Caco-2 (cell line): Measurements from ENCODE around the gene LGALS3BP. TPM values are rescaled to one million over a fixed set of nuclear protein-coding genes. Genes with fewer than 3 reads are reported as not detected.

ENCODE experiments used
- BruUV-seq: library from RNA; stranded (reverse); fragments of 400-500 nt; replicated peaks from 2 replicates; lab custom pipeline; 2021; lab: Mats Ljungman, UMichigan
- CTCF ChIA-PET: fragments of 300-600 bp; sonication (Branson Sonifier 250); formaldehyde crosslinking; loops from one replicate; lab custom pipeline; 2022; ENCODE audit warnings: antibody characterized with exemption; lab: Charles Lee
- POLR2A ChIA-PET: fragments of 300-600 bp; sonication (Branson Sonifier 250); formaldehyde crosslinking; loops from one replicate; lab custom pipeline; 2022; ENCODE audit warnings: antibody characterized with exemption; lab: Charles Lee
- DNase-seq, 2 experiments: peaks; one replicate each; pipeline versions ENCODE4 v3.0.0 to v3.0.0-alpha.2; 2020 to 2022
- H3K27me3 ChIP-seq: replicated peaks from 2 replicates; pipeline ENCODE4 v1.6.0; 2011; ENCODE audit warnings: low read length; ENCODE audit not compliant: control insufficient read depth, insufficient read depth
- H3K36me3 ChIP-seq: 2 replicates; pipeline ENCODE4 v1.5.1; 2011; ENCODE audit warnings: low read length; ENCODE audit not compliant: control insufficient read depth, insufficient read depth
- H3K4me1 ChIP-seq: fragments of 250-450 bp; sonication (Bioruptor Pico); 2 replicates; pipeline ENCODE4 v1.5.1; 2020; ENCODE audit warnings: mild to moderate bottlenecking
- H3K4me3 ChIP-seq: 2 replicates; pipeline ENCODE4 v1.5.1; 2011; ENCODE audit warnings: low read depth, mild to moderate bottlenecking, control low read depth, low read length
- H3K9me3 ChIP-seq: fragments of 250-450 bp; sonication (Bioruptor Pico); 2 replicates; pipeline ENCODE4 v1.5.1; 2020; ENCODE audit warnings: mild to moderate bottlenecking, moderate library complexity
- H3K27ac Mint-ChIP-seq: one replicate; pipeline ENCODE4 v1.8.0; 2022; ENCODE audit warnings: mixed read lengths; ENCODE audit not compliant: unreplicated experiment
- H3K27me3 Mint-ChIP-seq: one replicate; pipeline ENCODE4 v1.8.0; 2022; ENCODE audit warnings: mixed read lengths; ENCODE audit not compliant: insufficient read depth, unreplicated experiment
- H3K36me3 Mint-ChIP-seq: one replicate; pipeline ENCODE4 v1.8.0; 2022; ENCODE audit warnings: mild to moderate bottlenecking, mixed read lengths; ENCODE audit not compliant: insufficient read depth, unreplicated experiment
- H3K4me1 Mint-ChIP-seq: one replicate; pipeline ENCODE4 v1.8.0; 2022; ENCODE audit warnings: low read depth, mixed read lengths; ENCODE audit not compliant: unreplicated experiment
- H3K4me3 Mint-ChIP-seq: one replicate; pipeline ENCODE4 v1.8.0; 2022; ENCODE audit warnings: mild to moderate bottlenecking, moderate library complexity, mixed read lengths; ENCODE audit not compliant: unreplicated experiment
- H3K9me3 Mint-ChIP-seq: one replicate; pipeline ENCODE4 v1.8.0; 2022; ENCODE audit warnings: mixed read lengths; ENCODE audit not compliant: unreplicated experiment
- intact Hi-C: fragments of 100-400 bp; cut with micrococcal nuclease; formaldehyde crosslinking; loops from one replicate; pipeline ENCODE4 v1.10.0; 2022; ENCODE audit not compliant: unreplicated experiment
- total RNA-seq: library from RNA; stranded (reverse); gene quantifications from 2 replicates; pipeline ENCODE4 v1.2.3, GENCODE V29; 2022
- TF ChIP-seq, protein P1 (sequence below), 2 experiments: fragments of 200-600 bp in 1 of 2; IDR thresholded peaks; 1 replicate in 1 of 2; 2 replicates in 1 of 2; pipeline versions ENCODE4 v1.5.1 to v1.8.0; 2011 to 2022; ENCODE audit warnings: antibody characterized with exemption in 1 of 2, control low read depth in 1 of 2, inconsistent platforms in 1 of 2, low read depth in 1 of 2, low read length in 1 of 2, mild to moderate bottlenecking in 1 of 2, moderate library complexity in 1 of 2; ENCODE audit not compliant: insufficient read depth in 1 of 2, severe bottlenecking in 1 of 2, unreplicated experiment in 1 of 2

Gene LGALS3BP
- total RNA-seq, 1 experiment from 2014 or later = 65.4 TPM

DNA sequence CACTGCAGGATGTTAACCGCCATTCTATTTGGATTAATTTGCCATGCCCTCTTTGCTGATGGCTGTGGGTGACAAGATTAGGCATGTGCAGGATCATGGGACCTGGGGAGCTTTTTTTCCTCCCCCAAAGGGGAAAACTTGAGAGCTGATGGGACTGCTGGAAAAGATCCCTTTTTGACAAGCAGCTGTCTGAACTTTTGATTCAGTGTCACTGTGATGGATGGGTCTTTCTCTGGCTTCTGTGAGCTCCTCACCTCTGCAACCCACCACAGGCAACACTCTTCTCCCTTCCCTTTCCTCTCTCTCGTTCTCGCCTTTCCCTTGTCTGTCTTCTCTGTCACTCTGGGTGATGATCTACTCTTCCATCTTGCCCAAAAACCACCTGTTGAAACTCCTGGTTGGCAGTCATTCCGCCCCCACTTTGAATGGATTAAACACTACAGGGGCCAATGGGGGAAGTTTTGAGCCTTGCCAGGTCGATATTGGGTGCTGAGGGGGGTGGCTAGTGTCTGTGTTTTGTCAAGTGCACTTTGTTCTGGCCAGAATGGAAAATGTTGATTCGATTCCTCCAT, 32.9 kb upstream of the LGALS3BP start:
- H3K9me3 Mint-ChIP-seq = peaks cover 25% of the 10 kb centered on the region
- POLR2A ChIA-PET = no interaction called here
- H3K27me3 Mint-ChIP-seq = no peaks in the 10 kb centered on the region
- no peak overlapping the region for H3K4me3 Mint-ChIP-seq
- no peak for DNase-seq
- CTCF ChIA-PET = no interaction called here
- peaks cover 35% of the 10 kb centered on the region for H3K4me1 Mint-ChIP-seq
- H3K9me3 ChIP-seq = peaks cover 19% of the 10 kb centered on the region
- TF ChIP-seq, protein P1, sequence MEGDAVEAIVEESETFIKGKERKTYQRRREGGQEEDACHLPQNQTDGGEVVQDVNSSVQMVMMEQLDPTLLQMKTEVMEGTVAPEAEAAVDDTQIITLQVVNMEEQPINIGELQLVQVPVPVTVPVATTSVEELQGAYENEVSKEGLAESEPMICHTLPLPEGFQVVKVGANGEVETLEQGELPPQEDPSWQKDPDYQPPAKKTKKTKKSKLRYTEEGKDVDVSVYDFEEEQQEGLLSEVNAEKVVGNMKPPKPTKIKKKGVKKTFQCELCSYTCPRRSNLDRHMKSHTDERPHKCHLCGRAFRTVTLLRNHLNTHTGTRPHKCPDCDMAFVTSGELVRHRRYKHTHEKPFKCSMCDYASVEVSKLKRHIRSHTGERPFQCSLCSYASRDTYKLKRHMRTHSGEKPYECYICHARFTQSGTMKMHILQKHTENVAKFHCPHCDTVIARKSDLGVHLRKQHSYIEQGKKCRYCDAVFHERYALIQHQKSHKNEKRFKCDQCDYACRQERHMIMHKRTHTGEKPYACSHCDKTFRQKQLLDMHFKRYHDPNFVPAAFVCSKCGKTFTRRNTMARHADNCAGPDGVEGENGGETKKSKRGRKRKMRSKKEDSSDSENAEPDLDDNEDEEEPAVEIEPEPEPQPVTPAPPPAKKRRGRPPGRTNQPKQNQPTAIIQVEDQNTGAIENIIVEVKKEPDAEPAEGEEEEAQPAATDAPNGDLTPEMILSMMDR (IDR thresholded peaks at IDR 0.05; ENCODE audit: insufficient read depth in 1 of 2, low read depth in 1 of 2, low read length in 1 of 2, severe bottlenecking in 1 of 2, unreplicated experiment in 1 of 2) = no peak
- intact Hi-C loops = no loop called here
- H3K4me3 ChIP-seq = no peak overlapping the region
- peaks cover 13% of the 10 kb centered on the region for H3K36me3 Mint-ChIP-seq
- no TSS peak for BruUV-seq
- peaks cover 4% of the 10 kb centered on the region; the same call in 1 of the 2 replicates for H3K36me3 ChIP-seq
- H3K27ac Mint-ChIP-seq = no peak overlapping the region
- H3K4me1 ChIP-seq = peaks cover 46% of the 10 kb centered on the region
- H3K27me3 ChIP-seq = no peaks in the 10 kb centered on the region

DNA sequence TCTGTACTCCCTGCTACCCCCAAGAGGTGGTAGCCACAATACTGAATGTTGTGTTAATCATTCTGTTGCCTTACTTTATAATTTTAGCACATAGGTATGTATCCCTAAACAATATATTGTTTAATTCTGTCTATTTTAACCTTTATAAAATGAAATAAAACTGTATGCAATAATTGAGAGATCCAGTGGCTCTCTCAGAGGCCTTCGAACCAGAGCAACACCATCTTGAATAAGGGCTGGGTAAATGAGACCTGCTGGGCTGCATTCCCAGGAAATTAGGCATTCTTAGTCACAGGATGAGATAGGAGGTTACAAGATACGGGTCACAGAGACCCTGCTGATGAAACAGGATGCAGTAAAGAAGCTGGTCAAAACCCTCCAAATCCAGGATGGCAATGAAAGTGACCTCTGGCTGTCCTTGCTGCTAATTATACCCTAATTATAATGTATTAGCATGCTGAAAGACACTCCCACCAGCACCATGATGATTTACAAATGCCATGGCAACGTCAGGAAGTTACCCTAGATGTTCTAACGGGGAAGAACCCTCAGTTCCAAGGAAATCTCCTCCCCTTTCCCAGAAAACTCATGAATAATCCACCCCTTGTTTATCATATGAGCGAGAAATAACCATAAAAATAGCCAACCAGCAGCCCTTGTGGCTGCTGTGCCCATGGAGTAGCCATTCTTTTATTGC, 31.9 kb upstream of the LGALS3BP start:
- ChIA-PET POLR2A (no interaction called here), CTCF (no interaction called here)
- Mint-ChIP-seq H3K9me3 (peaks cover 25% of the 10 kb centered on the region), H3K4me3 (peak overlapping the region; percentile 95), H3K36me3 (peaks cover 16% of the 10 kb centered on the region), H3K27ac (peak overlapping the region; percentile 23), H3K4me1 (peaks cover 31% of the 10 kb centered on the region), H3K27me3 (no peaks in the 10 kb centered on the region)
- peak; percentile 33 to 36 for DNase-seq
- Histone ChIP-seq H3K36me3 (peaks cover 4% of the 10 kb centered on the region; the same call in 1 of the 2 replicates), H3K4me1 (peaks cover 35% of the 10 kb centered on the region), H3K27me3 (no peaks in the 10 kb centered on the region), H3K9me3 (peaks cover 19% of the 10 kb centered on the region), H3K4me3 (no peak overlapping the region)
- TF ChIP-seq, protein P1 (IDR thresholded peaks at IDR 0.05; ENCODE audit: insufficient read depth in 1 of 2, low read depth in 1 of 2, low read length in 1 of 2, severe bottlenecking in 1 of 2, unreplicated experiment in 1 of 2) = no peak
- BruUV-seq = no TSS peak
- intact Hi-C loops = loop anchor here (2.0 kb wide), 1 partner anchor 63 kb away; the partner anchor contains the start of gene ENGASE

DNA sequence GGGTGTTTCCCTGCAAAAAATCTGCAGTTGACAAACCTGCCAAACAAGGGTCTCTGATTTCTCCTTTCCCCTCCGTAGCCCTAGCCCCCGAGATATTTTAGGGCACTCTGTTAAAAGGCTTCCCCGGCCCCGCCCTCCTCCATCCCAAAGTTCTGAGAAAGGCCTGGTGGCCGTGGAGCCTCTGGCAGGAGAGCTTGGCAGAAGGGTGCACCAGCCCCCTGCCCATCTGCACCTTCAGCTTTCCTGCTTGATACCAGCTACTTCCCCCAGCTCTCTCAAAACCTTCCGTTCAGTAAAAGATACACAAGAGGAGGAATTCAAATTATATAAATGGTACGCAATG, 30.6 kb upstream of the LGALS3BP start:
- intact Hi-C loops = loop anchor here (2.0 kb wide), 1 partner anchor 65 kb away; the partner anchor contains the start of gene ENGASE

More for the DNA sequence above, 30.6 kb upstream of the LGALS3BP start:
- Mint-ChIP-seq H3K27ac (peak overlapping the region; percentile 92), H3K27me3 (no peaks in the 10 kb centered on the region), H3K4me3 (peak overlapping the region; percentile 95), H3K36me3 (peaks cover 16% of the 10 kb centered on the region), H3K4me1 (peaks cover 38% of the 10 kb centered on the region), H3K9me3 (peaks cover 25% of the 10 kb centered on the region)
- H3K4me3 ChIP-seq = peak overlapping the region; percentile 91; the same call in 1 of the 2 replicates
- POLR2A ChIA-PET = interaction anchor here (0.6 to 1.0 kb wide), 4 partner anchors 14 to 30 kb away, joined by 4 to 10 read pairs (median 5); no protein-coding TSS in a partner anchor
- no peaks in the 10 kb centered on the region for H3K27me3 ChIP-seq
- H3K4me1 ChIP-seq = peaks cover 39% of the 10 kb centered on the region
- DNase-seq = peak in 1 of 2 experiments; percentile 1
- H3K9me3 ChIP-seq = peaks cover 17% of the 10 kb centered on the region
- CTCF ChIA-PET = interaction anchor here (0.9 to 1.0 kb wide), 3 partner anchors 19 to 712 kb away, joined by 3 to 5 read pairs (median 3); no protein-coding TSS in a partner anchor
- peaks cover 4% of the 10 kb centered on the region; the same call in 1 of the 2 replicates for H3K36me3 ChIP-seq
- BruUV-seq = no TSS peak
- TF ChIP-seq, protein P1 (IDR thresholded peaks at IDR 0.05; ENCODE audit: insufficient read depth in 1 of 2, low read depth in 1 of 2, low read length in 1 of 2, severe bottlenecking in 1 of 2, unreplicated experiment in 1 of 2) = no peak
